Measurements from ENCODE around the gene CCNY. TPM values are rescaled to one million over a fixed set of nuclear protein-coding genes. Genes with fewer than 3 reads are reported as not detected.

CCNY gene
- total and polyA plus RNA-seq, 2 of the 13 experiments (the other 11 are each of a cell fraction or from before 2014, with no cell fraction given) = 48.2 to 54.7 TPM

- TF ChIP-seq ZNF512 (CRISPR knock-in tag; IDR thresholded peaks at IDR 0.05) (no peak), AGO2 (optimal IDR thresholded peaks at IDR 0.05; ENCODE audit: low read depth, low read length) (peak; percentile 59), ZNF513 (CRISPR knock-in tag; conservative IDR thresholded peaks at IDR 0.05) (no peak), ZFP36L1 (CRISPR knock-in tag; IDR thresholded peaks at IDR 0.05) (no peak), ZNF317 (CRISPR knock-in tag; IDR thresholded peaks at IDR 0.05) (no peak), CTCF (CRISPR knock-in tag; IDR thresholded peaks at IDR 0.05) (no peak), ESRRA (CRISPR knock-in tag; IDR thresholded peaks at IDR 0.05; ENCODE audit: low read depth) (no peak), FIP1L1 (IDR thresholded peaks at IDR 0.05; ENCODE audit: borderline replicate concordance, insufficient read depth, low read depth, low read length) (no peak), HMG20B (CRISPR knock-in tag; conservative IDR thresholded peaks at IDR 0.05) (no peak), STAG1 (CRISPR knock-in tag; IDR thresholded peaks at IDR 0.05) (no peak), ZNF558 (CRISPR knock-in tag; IDR thresholded peaks at IDR 0.05; ENCODE audit: borderline replicate concordance) (peak; percentile 47; the same call in 1 of the 2 replicates), ZNF530 (CRISPR knock-in tag; IDR thresholded peaks at IDR 0.05; ENCODE audit: low read depth) (no peak), ZNF703 (CRISPR knock-in tag; IDR thresholded peaks at IDR 0.05; ENCODE audit: borderline replicate concordance) (no peak)
These were observed 863 bp downstream of the CCNY start (continued) for GRCh38 chr10:35336921-35337823.

All from HepG2 (cell line).